Esophagus muscularis mucosa (tissue), 4 donors: ENCODE data around the gene NOL6. TPM values are rescaled to one million over a fixed set of nuclear protein-coding genes. Genes with fewer than 3 reads are reported as not detected.
"Not testable (repeated sequence)": the region's sequence is repeated elsewhere in the genome, so short reads cannot be mapped to it uniquely, and the experiment has no call there.

ENCODE experiments used
- DNase-seq: peaks from one replicate; pipeline ENCODE4 v3.0.0-alpha.2; 2017; ENCODE audit errors: extremely low spot score
- H3K27ac ChIP-seq, 4 donors: fragments of 200-600 bp; sonication (generic); replicated peaks in 1 of 4; 1 replicate in 3 of 4; 2 replicates in 1 of 4; pipeline ENCODE4 v1.5.1; 2016 to 2019; ENCODE audit warnings: mild to moderate bottlenecking in 1 of 4
- H3K27me3 ChIP-seq, 4 donors: fragments of 200-600 bp; sonication (generic); one replicate each; pipeline versions ENCODE4 v1.5.1 to v1.6.0; 2016 to 2019
- H3K36me3 ChIP-seq, 4 donors: fragments of 200-600 bp; sonication (generic); one replicate each; pipeline ENCODE4 v1.5.1; 2016 to 2019
- H3K4me1 ChIP-seq, 4 donors: fragments of 200-600 bp; sonication (generic); one replicate each; pipeline ENCODE4 v1.5.1; 2016 to 2019
- H3K4me3 ChIP-seq, 4 donors: fragments of 200-600 bp; sonication (generic); 1 replicate in 2 of 4; 2 replicates in 2 of 4; pipeline ENCODE4 v1.5.1; 2016 to 2019; ENCODE audit warnings: mild to moderate bottlenecking in 4 of 4, moderate library complexity in 1 of 4
- H3K9me3 ChIP-seq, 4 donors: fragments of 200-600 bp; sonication (generic); 1 replicate in 3 of 4; 2 replicates in 1 of 4; pipeline ENCODE4 v1.5.1; 2016 to 2019
- EP300 ChIP-seq: sonication (generic); formaldehyde crosslinking; IDR thresholded peaks from one replicate; pipeline ENCODE4 v1.6.1; 2017; ENCODE audit warnings: antibody characterized with exemption
- POLR2A ChIP-seq: fragments of 450-650 bp; IDR thresholded peaks from one replicate; pipeline ENCODE4 v1.6.1; 2017; ENCODE audit warnings: antibody characterized with exemption, moderate library complexity, mild to moderate bottlenecking, low read depth
- POLR2AphosphoS5 ChIP-seq, 2 donors: sonication (generic); formaldehyde crosslinking; IDR thresholded peaks; one replicate each; pipeline ENCODE4 v1.6.1; 2017; ENCODE audit warnings: antibody characterized with exemption in 2 of 2
- WGBS: methylation state at CpG from one replicate; pipeline ENCODE4 v1.1.5; 2018; 5-methylcytosine and 5-hydroxymethylcytosine counted together
- intact Hi-C: fragments of 100-400 bp; cut with DNase I; formaldehyde crosslinking; loops from one replicate; pipeline ENCODE4 v1.15.1; 2023
- total RNA-seq, 4 donors: library from RNA; depleted of rRNA; stranded (reverse); fragments of >200 nt; gene quantifications; one replicate each; pipeline versions ENCODE4 v1.1.0 to v1.2.1, GENCODE V29; 2016
- TF ChIP-seq, protein P1 (sequence below), 3 experiments: fragments of 200-600 bp in 2 of 3; fragments of 450-650 bp in 1 of 3; sonication (generic) in 2 of 3; IDR thresholded peaks; one replicate each; pipeline ENCODE4 v1.5.1; 2017 to 2019; ENCODE audit warnings: antibody characterized with exemption in 3 of 3, mild to moderate bottlenecking in 2 of 3, moderate library complexity in 1 of 3

Gene NOL6
- total RNA-seq, 4 donors from 2014 or later = 12.7 to 21.0 (median 16.5) TPM

DNA sequence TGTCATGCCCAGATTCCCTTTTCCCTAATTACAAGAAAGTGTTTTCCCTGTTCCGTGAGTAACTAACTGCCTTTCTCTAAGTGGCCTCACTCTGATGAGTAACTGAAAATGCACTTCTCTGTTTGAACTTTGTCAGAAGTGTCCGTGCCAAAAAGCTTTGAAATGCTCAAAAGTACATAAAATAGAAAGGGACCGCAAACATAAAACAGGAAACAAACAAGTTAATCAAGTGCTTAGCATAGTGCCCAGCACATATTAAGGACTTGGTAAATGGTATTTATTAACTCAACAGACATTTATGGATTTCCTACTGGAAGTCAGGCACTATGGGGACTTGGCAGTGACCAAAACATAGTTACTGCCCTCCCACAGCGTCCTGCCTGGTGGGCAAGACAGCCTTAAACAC, 48.6 kb downstream of the NOL6 start:
- Histone ChIP-seq H3K4me3 (no peak overlapping the region), H3K9me3 (no peaks in the 10 kb centered on the region), H3K27ac (no peak overlapping the region), H3K36me3 (no peaks in the 10 kb centered on the region), H3K27me3 (no peaks in the 10 kb centered on the region), H3K4me1 (no peaks in the 10 kb centered on the region)
- no peak for DNase-seq
- intact Hi-C loops = no loop called here
- no peak for TF ChIP-seq POLR2AphosphoS5 (IDR thresholded peaks at IDR 0.05)
- TF ChIP-seq, protein P1, sequence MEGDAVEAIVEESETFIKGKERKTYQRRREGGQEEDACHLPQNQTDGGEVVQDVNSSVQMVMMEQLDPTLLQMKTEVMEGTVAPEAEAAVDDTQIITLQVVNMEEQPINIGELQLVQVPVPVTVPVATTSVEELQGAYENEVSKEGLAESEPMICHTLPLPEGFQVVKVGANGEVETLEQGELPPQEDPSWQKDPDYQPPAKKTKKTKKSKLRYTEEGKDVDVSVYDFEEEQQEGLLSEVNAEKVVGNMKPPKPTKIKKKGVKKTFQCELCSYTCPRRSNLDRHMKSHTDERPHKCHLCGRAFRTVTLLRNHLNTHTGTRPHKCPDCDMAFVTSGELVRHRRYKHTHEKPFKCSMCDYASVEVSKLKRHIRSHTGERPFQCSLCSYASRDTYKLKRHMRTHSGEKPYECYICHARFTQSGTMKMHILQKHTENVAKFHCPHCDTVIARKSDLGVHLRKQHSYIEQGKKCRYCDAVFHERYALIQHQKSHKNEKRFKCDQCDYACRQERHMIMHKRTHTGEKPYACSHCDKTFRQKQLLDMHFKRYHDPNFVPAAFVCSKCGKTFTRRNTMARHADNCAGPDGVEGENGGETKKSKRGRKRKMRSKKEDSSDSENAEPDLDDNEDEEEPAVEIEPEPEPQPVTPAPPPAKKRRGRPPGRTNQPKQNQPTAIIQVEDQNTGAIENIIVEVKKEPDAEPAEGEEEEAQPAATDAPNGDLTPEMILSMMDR (IDR thresholded peaks at IDR 0.05) = no peak
- no peak for TF ChIP-seq POLR2A
- no peak for TF ChIP-seq EP300
- 90% methylated on average over 4 of the region's 4 CpGs for WGBS

DNA sequence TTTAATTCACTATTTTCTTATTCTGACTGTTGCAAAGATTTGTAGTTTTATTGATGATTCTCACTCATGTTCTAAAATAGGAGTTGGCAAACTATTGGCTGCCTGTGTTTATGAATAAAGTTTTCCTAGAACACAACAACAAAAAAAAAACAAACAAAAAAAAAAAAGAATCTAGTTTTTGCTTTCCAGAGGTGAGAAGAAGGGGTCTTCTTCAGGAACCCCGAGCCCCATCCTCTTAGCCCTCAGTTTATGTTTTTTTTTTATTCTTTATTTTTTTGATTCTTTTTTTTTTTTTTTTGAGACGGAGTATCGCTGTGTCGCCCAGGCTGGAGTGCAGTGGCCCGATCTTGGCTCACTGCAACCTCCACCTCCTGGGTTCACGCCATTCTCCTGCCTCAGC, 49.2 kb downstream of the NOL6 start:
- DNase-seq, H3K27me3 ChIP-seq, H3K36me3 ChIP-seq, H3K27ac ChIP-seq, H3K4me1 ChIP-seq, H3K9me3 ChIP-seq, intact Hi-C loops, H3K4me3 ChIP-seq: not testable (repeated sequence)
- 90% methylated on average over 6 of the region's 6 CpGs for WGBS

DNA sequence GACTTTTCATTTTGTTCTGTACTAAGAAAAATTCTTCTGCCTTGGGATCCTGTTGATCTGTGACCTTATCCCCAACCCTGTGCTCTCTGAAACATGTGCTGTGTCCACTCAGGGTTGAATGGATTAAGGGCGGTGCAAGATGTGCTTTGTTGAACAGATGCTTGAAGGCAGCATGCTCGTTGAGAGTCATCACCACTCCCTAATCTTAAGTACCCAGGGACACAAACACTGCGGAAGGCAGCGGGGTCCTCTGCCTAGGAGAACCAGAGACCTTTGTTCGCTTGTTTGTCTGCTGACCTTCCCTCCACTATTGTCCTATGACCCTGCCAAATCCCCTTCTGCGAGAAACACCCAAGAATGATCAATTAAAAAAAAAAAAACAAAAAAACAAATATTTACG, 49.7 kb downstream of the NOL6 start:
- H3K9me3 ChIP-seq, H3K36me3 ChIP-seq, H3K27ac ChIP-seq, H3K27me3 ChIP-seq, H3K4me3 ChIP-seq, DNase-seq, H3K4me1 ChIP-seq, intact Hi-C loops: not testable (repeated sequence)
- 90% methylated on average over 4 of the region's 7 CpGs for whole genome bisulfite sequencing

GRCh38 chr9:33419708-33420303, 53.9 kb downstream of the NOL6 start:
- intact Hi-C loops = loop anchor here (5.0 kb wide), 2 partner anchors 42 to 133 kb away; no protein-coding TSS in a partner anchor

DNA sequence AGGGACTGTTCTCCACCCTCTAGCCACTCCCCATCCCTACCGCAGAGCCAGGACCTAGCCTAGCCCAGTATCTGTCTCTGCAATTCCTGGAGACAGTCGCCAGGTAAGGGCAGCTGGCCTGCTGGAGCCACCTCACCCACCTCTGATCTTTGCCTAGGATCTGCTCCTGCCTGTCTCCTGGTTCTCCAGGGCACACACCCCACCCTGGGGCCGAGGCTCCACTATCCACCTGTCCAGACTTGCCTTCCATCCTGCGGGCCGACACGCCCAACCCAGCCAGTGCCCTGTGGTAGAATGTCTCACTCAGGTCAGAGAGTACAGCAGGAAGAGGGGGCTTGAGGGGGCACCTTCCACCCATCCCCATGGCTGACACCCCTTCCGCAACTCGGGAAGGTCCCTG, 55.6 kb downstream of the NOL6 start:
- Histone ChIP-seq H3K27me3 (peaks cover 0 to 18% (median 0%) of the 10 kb centered on the region in 4 donors), H3K36me3 (no peaks in the 10 kb centered on the region), H3K4me1 (peaks cover 3 to 21% (median 13%) of the 10 kb centered on the region in 4 donors), H3K9me3 (no peaks in the 10 kb centered on the region), H3K27ac (no peak overlapping the region), H3K4me3 (no peak overlapping the region)
- WGBS = 91% methylated on average over 8 of the region's 8 CpGs
- TF ChIP-seq, protein P1 (IDR thresholded peaks at IDR 0.05) = no peak
- no peak for TF ChIP-seq POLR2AphosphoS5 (IDR thresholded peaks at IDR 0.05)
- TF ChIP-seq POLR2A = no peak
- no peak for TF ChIP-seq EP300
- intact Hi-C loops = loop anchor here (5.0 kb wide), 2 partner anchors 44 to 131 kb away; no protein-coding TSS in a partner anchor
- no peak for DNase-seq

More at GRCh38 chr9:33419708-33420303, 53.9 kb downstream of the NOL6 start:
- Histone ChIP-seq H3K27me3 (peaks cover 0 to 18% (median 0%) of the 10 kb centered on the region in 4 donors), H3K4me3 (no peak overlapping the region), H3K4me1 (peaks cover 3 to 11% (median 10%) of the 10 kb centered on the region in 4 donors), H3K27ac (no peak overlapping the region), H3K9me3 (no peaks in the 10 kb centered on the region), H3K36me3 (no peaks in the 10 kb centered on the region)
- TF ChIP-seq, protein P1 (IDR thresholded peaks at IDR 0.05) = no peak
- TF ChIP-seq POLR2A = no peak
- TF ChIP-seq EP300 = no peak
- TF ChIP-seq POLR2AphosphoS5 (IDR thresholded peaks at IDR 0.05) = no peak
- no peak for DNase-seq
- WGBS = 73% methylated on average over 10 of the region's 10 CpGs

DNA sequence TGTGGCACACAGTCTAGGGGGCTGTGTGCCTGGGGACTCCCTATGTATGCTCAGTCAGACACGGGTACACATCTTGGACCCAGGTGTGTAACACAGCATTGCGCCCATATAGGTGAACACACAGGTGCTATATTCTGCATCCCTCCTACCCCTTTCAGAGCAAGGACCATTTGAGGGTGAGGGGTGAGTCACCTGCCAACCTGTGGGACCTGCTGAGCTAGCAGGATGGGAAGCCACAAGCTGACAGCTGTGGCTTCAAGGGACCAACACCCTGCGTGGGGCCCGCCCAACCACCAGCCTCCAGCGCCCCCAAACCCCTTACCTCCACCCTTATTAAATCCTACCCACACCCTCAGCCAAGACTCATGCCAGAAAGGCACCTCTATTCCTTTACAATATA, 56.7 kb downstream of the NOL6 start:
- Histone ChIP-seq H3K4me1 (peaks cover 3 to 21% (median 13%) of the 10 kb centered on the region in 4 donors), H3K27ac (no peak overlapping the region), H3K36me3 (no peaks in the 10 kb centered on the region), H3K27me3 (peaks cover 0 to 18% (median 0%) of the 10 kb centered on the region in 4 donors), H3K4me3 (no peak overlapping the region), H3K9me3 (no peaks in the 10 kb centered on the region)
- TF ChIP-seq, protein P1 (IDR thresholded peaks at IDR 0.05) = no peak
- TF ChIP-seq EP300 (no peak), POLR2AphosphoS5 (IDR thresholded peaks at IDR 0.05) (no peak), POLR2A (no peak)
- DNase-seq = no peak
- intact Hi-C loops = loop anchor here (5.0 kb wide), 2 partner anchors 45 to 130 kb away; no protein-coding TSS in a partner anchor
- 97% methylated on average over 3 of the region's 5 CpGs for WGBS
